Nephron progenitor cell (in vitro differentiated cells): ENCODE data around the gene CTDSPL.
"Not testable (repeated sequence)": the region's sequence is repeated elsewhere in the genome, so short reads cannot be mapped to it uniquely, and the experiment has no call there.

Source experiments
- DNase-seq: peaks from one replicate; pipeline ENCODE4 v3.0.0; 2021
- H3K27ac Mint-ChIP-seq: 2 replicates; pipeline ENCODE4 v1.8.0; 2021; ENCODE audit warnings: mild to moderate bottlenecking, moderate library complexity, mixed read lengths
- H3K27me3 Mint-ChIP-seq: 2 replicates; pipeline ENCODE4 v1.8.0; 2021; ENCODE audit warnings: mild to moderate bottlenecking, low read depth, mixed read lengths; ENCODE audit not compliant: poor library complexity
- H3K36me3 Mint-ChIP-seq: 2 replicates; pipeline ENCODE4 v1.8.0; 2021; ENCODE audit warnings: low read depth, mixed read lengths
- H3K4me1 Mint-ChIP-seq: 2 replicates; pipeline ENCODE4 v1.8.0; 2021; ENCODE audit warnings: mixed read lengths
- H3K4me3 Mint-ChIP-seq: 2 replicates; pipeline ENCODE4 v1.8.0; 2021; ENCODE audit warnings: mild to moderate bottlenecking, moderate library complexity, mixed read lengths
- H3K9me3 Mint-ChIP-seq: 2 replicates; pipeline ENCODE4 v1.8.0; 2021; ENCODE audit warnings: mild to moderate bottlenecking, moderate library complexity, mixed read lengths
- TF ChIP-seq, protein P1 (sequence below): fragments of 200-600 bp; sonication (generic); IDR thresholded peaks from 2 replicates; pipeline ENCODE4 v1.5.0; 2021; ENCODE audit warnings: antibody characterized with exemption

The CTDSPL gene

DNA sequence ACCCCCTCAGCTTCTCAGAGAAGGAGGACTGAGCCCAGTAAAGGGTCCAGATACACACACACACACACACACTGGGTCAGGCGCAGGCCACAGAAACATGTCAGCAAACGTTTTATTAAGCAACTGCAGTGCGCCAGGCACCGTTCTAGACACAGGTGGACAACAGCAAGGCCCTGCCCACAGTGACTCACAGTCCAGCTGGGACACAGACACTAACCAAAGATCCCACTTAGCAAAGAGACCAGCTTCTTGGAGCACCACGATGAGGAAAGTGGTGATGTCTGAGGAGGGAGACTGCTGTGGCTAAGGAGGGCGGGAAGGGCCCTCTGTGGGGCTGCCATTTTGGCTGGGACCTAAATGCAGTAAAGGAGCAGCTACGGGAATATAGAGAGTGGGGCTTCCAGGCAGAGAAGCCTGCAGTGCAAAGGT is 126.1 kb downstream of the CTDSPL start:
- Mint-ChIP-seq H3K4me3 (no peak overlapping the region), H3K9me3 (no peaks in the 10 kb centered on the region), H3K4me1 (peaks cover 20% of the 10 kb centered on the region), H3K36me3 (peaks cover 13% of the 10 kb centered on the region), H3K27ac (no peak overlapping the region), H3K27me3 (peaks cover 27% of the 10 kb centered on the region)
- TF ChIP-seq, protein P1, sequence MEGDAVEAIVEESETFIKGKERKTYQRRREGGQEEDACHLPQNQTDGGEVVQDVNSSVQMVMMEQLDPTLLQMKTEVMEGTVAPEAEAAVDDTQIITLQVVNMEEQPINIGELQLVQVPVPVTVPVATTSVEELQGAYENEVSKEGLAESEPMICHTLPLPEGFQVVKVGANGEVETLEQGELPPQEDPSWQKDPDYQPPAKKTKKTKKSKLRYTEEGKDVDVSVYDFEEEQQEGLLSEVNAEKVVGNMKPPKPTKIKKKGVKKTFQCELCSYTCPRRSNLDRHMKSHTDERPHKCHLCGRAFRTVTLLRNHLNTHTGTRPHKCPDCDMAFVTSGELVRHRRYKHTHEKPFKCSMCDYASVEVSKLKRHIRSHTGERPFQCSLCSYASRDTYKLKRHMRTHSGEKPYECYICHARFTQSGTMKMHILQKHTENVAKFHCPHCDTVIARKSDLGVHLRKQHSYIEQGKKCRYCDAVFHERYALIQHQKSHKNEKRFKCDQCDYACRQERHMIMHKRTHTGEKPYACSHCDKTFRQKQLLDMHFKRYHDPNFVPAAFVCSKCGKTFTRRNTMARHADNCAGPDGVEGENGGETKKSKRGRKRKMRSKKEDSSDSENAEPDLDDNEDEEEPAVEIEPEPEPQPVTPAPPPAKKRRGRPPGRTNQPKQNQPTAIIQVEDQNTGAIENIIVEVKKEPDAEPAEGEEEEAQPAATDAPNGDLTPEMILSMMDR = no peak
- DNase-seq = no peak

DNA sequence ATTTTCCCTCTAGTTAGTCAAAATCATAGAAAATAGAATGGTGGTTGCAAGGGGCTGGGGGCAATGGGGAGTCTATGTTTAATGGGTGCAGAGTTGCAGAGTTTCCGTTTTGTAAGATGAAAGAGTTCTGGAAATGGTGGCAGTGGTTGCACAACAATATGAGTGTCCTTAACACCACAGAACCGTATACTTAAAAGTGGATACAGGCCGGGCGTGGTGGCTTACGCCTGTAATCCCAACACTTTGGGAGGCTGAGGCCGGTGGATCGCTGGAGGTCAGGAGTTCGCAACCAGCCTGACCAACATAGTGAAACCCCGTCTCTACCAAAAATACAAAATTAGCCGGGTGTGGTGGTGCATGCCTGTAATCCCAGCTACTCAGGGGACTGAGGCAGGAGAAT is 126.7 kb downstream of the CTDSPL start:
- Mint-ChIP-seq H3K36me3 (peaks cover 13% of the 10 kb centered on the region), H3K27me3 (peaks cover 33% of the 10 kb centered on the region), H3K4me1 (peaks cover 22% of the 10 kb centered on the region)
- not testable (repeated sequence) for H3K9me3 Mint-ChIP-seq, H3K4me3 Mint-ChIP-seq, H3K27ac Mint-ChIP-seq, DNase-seq

DNA sequence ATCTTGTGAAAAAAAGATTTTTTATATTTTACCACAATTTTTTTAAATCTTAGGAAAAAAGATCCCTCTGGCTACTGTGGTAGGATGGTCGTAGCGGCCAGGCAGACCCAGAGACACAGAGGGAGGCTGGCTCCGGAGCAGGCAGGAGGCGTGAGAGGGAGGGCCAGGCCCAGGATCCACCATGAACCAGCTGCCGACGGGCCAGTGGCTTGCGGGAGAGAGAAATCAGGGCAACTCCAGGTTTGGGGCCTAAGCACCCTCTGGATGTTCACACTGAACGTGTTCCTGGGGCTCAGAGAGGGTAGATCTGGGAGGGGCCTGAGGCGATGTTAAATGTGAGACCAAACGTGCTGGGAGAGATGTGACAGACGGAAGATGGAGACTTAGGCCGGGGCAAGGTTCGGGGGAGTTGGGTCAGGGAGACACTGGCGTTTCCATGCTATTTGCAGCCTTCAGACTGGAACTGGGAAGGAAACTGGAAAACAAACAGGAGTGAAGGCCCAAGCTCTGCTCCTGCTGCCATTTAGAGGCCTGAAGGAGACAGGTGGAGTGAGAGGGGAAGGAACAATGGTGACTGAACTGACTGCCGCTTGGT is 127.3 kb downstream of the CTDSPL start:
- H3K36me3 Mint-ChIP-seq = peaks cover 11% of the 10 kb centered on the region
- H3K27ac Mint-ChIP-seq = peak overlapping the region; percentile 4
- no peaks in the 10 kb centered on the region for H3K9me3 Mint-ChIP-seq
- H3K27me3 Mint-ChIP-seq = peaks cover 38% of the 10 kb centered on the region
- TF ChIP-seq, protein P1 = no peak
- DNase-seq = no peak
- no peak overlapping the region for H3K4me3 Mint-ChIP-seq
- H3K4me1 Mint-ChIP-seq = peaks cover 28% of the 10 kb centered on the region

DNA sequence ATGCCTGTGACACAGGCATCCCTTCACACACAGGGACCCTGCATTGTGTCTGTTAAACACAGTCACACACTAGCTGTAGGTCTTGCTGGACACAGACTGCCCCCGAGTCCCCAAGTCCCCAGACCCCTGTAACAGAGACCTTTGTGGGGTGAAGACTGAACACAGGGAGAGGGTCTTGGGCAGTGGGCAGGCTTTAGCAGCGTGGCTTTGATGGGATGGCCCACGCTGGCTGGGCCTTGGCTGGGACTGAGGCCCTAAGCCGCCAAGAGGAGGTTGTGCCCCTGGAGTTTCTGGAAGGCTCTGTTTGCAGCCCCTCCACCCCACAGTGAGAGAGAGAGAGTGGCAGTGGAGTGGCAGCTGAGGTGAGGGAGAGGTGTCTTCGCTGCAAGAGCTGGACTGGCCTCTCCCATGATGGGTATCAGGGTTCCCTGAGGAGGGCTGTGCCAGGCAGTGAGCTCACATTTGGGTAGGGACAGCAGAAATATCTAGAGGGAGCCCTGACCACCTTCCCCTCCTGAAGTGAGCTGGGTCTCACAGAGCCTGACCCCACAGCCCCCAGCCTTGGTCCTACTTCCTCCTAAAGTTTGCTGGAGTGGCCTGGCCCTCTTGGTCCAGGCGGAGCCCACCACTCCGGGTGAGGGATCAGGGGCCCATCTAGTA is 128.3 kb downstream of the CTDSPL start:
- Mint-ChIP-seq H3K36me3 (peaks cover 2% of the 10 kb centered on the region), H3K4me1 (peaks cover 38% of the 10 kb centered on the region), H3K4me3 (no peak overlapping the region), H3K27ac (no peak overlapping the region), H3K27me3 (peaks cover 38% of the 10 kb centered on the region), H3K9me3 (no peaks in the 10 kb centered on the region)
- no peak for DNase-seq
- TF ChIP-seq, protein P1 = no peak

DNA sequence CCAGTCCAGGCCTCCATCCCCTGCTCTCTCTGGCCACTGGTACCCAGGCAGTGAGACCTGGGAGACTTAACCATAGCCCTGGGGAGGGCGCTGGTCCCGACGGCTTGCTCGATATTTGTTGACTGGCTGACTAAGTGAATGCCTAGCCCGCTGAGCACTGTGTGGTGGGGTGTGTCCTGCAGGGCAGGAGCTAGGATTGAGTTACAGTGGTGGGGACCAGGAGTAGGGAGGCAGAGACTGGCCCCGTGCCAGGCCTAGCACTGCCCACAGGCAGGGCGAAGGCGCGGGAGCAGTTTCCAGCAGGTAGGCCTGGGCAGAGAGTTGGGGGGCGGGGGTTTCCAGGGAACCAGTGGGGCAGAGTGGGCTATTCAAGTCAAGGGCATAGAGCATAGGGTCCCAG is 128.8 kb downstream of the CTDSPL start, which contains the start of gene VILL:
Gene VILL (plus strand): TSS at position 260 of the 400 bp plus-strand sequence. CDS start 2,887 bp downstream, outside the sequence.
- H3K27ac Mint-ChIP-seq = peak within 1 kb of the TSS; percentile 4
- peaks cover 38% of the 10 kb centered on the region for H3K27me3 Mint-ChIP-seq
- TF ChIP-seq, protein P1 = no peak
- no peaks in the 10 kb centered on the region for H3K9me3 Mint-ChIP-seq
- no peak for DNase-seq
- H3K36me3 Mint-ChIP-seq = peaks cover 3% of the 10 kb centered on the region
- no peak within 1 kb of the TSS for H3K4me3 Mint-ChIP-seq
- H3K4me1 Mint-ChIP-seq = peaks cover 43% of the 10 kb centered on the region

DNA sequence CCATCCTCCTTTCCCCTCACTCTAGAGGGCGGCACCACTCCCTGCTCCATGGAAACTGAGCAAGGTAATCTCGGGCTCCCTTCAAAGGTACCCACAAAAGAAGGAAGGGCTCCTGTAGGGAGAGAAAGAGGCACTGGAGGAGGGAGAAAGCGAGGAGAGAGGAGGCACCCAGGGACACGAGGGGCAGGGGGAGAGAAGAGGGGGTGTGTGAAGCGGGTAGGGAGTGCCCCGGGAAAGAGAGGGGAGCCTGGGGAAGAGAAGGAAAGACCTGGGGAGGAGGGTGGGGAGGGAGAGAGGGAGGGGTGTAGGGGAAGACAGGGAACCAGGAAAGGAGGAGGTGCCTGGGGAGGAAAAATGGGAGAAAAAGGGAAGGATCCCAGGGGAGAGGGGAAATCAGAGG is 129.4 kb downstream of the CTDSPL start:
- H3K9me3 Mint-ChIP-seq = no peaks in the 10 kb centered on the region
- TF ChIP-seq, protein P1 = no peak
- peaks cover 45% of the 10 kb centered on the region for H3K4me1 Mint-ChIP-seq
- DNase-seq = no peak
- H3K27me3 Mint-ChIP-seq = peaks cover 38% of the 10 kb centered on the region
- no peak overlapping the region for H3K27ac Mint-ChIP-seq
- H3K36me3 Mint-ChIP-seq = peaks cover 6% of the 10 kb centered on the region
- no peak overlapping the region for H3K4me3 Mint-ChIP-seq
